Stimulated activated CD8-positive, alpha-beta memory T cell treated with anti-CD3 and anti-CD28 coated beads, Interleukin-7, amount 100 ng/mL, for 48 hours (primary cell): Measurements from ENCODE around the gene MYOZ1.
"Not testable (repeated sequence)": the region's sequence is repeated elsewhere in the genome, so short reads cannot be mapped to it uniquely, and the experiment has no call there.

Source experiments
- DNase-seq, 2 donors: peaks; one replicate each; pipeline ENCODE4 v3.0.0-alpha.2; 2020; ENCODE audit warnings: low read depth in 1 of 2; ENCODE audit errors: extremely low read depth in 1 of 2

Gene MYOZ1

DNA sequence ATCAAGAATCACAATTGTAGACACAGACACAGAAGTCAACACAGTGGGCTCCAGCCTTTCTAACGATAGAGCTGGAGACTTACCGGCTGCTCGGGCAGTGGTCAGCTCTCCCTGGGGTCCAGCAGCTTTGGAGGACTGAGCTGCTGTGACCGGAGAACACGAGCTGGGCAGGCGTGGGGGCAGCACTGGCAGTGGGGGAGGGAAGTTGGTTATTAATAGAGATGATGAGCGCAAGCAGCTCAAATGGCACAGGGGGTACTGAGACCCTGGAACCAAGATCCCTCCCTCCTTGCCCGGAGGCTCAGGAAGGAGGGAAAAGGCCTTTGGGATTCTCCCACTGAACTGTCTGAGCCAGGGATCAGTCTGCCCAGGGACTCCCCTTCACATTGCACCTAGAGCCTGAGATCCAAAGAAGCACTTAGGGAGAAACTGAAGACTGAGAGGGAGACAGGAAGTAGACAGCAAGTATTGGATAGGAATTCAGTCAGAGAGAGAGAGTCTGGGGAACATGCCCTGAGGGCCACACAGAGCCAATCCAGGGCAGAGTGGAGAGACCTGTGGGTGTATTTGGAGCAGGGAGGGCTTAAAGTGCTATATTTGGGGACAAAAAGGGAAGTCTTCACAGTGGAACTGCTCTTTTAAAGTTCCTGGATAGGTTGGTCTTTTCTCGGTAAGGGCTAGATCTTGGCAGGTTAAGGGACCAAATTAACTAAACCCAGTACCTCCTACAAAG is at the start of gene MYOZ1:
TSS of gene MYOZ1 (minus strand) at position 147 of the 733 bp plus-strand sequence. CDS start 1,457 bp downstream, outside the sequence.
- DNase-seq, result no peak

- DNase-seq, result not testable (repeated sequence)
These were observed 49.5 kb upstream of the MYOZ1 start for GRCh38 chr10:73690755-73691154.

DNA sequence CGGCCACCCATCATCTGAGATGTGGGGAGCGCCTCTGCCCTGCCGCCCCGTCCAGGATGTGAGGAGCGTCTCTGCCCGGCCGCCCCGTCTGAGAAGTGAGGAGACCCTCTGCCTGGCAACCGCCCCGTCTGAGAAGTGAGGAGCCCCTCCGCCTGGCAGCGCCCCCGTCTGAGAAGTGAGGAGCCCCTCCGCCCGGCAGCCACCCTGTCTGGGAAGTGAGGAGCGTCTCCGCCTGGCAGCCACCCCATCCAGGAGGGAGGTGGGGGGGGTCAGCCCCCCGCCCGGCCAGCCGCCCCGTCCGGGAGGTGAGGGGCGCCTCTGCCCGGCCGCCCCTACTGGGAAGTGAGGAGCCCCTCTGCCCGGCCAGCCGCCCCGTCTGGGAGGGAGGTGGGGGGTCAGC is 48.3 kb upstream of the MYOZ1 start:
- not testable (repeated sequence) for DNase-seq

- not testable (repeated sequence) for DNase-seq
These were observed 46.4 kb upstream of the MYOZ1 start for GRCh38 chr10:73687641-73688040.

- not testable (repeated sequence) for DNase-seq
These were observed 33.3 kb upstream of the MYOZ1 start for GRCh38 chr10:73674546-73674945.

- DNase-seq, result not testable (repeated sequence)
These were observed 27.1 kb upstream of the MYOZ1 start for GRCh38 chr10:73668378-73668777.

DNA sequence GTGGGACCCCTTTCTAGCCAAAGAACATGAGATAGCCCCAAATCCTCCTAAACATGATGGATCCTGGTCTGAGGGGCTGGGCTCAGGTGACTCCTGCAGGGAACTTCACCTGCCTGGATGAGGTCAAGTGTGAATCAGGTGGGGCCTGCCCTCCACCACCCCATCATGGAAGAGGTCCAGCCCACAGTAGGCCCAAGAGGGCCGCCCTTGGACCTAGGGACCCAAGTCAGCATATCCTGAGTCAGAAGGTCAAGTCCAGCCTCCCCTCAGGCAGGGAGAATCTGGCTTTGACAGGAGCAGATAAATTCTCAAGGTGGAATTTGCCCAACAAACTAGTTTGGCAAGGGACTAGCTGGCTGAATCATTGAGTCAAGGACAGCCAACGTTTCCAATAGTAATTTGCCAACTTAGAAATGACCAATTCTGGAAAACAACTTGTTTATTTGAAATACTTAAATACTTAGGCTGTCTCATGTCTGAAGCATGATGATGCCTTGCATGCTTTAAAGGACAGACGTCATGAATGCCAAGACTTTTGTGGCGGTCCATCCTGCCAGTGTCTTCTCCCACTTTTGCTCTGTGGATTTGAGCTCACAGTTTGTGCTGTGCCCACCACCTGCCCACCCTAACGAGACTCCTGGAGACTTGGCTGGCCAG is 25.0 kb upstream of the MYOZ1 start:
- not testable (repeated sequence) for DNase-seq

DNA sequence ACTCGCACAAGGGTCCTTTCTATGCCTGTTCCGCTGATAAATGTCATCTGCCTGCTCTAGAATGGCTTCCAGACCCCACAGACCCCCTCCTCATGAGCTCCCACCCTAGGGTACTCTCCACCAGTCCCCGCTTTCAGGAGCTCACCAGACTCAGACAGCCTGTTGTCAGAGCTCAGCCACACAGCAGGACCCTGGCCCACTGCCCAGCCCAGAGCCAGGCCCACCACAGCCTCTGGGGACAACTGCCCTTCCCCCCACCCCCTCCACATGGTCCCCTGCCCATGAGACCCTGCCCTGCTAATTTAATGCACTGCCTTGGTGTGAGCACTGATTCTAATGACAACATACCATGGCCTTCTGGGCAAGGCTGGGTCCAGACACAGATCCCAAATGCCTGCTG is 24.3 kb upstream of the MYOZ1 start:
- not testable (repeated sequence) for DNase-seq

DNA sequence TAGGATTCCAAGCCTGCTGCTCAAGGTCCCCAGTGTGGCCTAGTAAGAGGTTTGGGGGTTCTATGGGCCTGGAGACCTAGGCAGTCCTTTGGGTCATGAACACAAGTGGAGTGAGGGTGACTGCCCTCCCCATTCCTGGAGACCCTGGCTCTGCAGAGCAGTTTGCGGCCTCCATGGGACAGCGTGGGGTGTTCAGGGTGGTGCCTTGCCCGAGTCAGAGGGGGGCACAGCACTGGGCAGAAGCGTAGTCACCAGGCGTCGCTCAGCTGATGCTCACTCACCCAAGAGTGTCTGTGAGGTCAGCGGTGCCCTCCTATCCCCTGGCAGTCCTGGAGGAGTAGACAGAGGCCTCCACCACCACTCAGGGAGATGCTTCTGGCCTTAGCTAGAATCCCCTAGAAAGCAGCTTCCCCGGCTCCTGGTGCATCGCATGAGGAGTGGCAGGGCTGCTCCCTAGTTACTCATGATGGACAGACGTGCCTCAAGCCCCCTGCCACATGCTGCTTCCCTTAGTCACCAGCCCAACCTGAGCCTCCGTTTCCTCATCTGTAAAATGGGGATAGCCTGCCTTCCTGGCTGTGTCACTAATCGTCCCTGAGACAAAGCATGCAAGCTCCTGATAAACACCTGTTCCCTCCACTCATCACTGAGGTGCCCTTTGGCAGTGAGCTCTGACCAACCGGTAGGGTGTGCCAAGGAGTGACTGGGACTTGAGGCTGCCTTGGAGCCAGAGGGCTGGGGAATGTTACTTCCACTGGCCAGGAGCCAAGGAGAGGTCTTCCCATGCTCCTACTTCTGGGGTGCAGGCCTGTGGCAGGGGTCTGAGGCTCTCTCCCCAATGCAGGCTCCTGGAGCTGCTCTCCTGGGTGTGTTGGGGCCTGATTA is 23.1 kb upstream of the MYOZ1 start:
- DNase-seq, result not testable (repeated sequence)

- not testable (repeated sequence) for DNase-seq
These were observed 22.3 kb upstream of the MYOZ1 start for GRCh38 chr10:73663621-73664020.

- not testable (repeated sequence) for DNase-seq
These were observed 21.4 kb upstream of the MYOZ1 start for GRCh38 chr10:73662705-73663104.

- no peak for DNase-seq
These were observed 14.7 kb upstream of the MYOZ1 start, which contains the start of gene SYNPO2L for GRCh38 chr10:73655990-73656298. Gene SYNPO2L, minus strand, starts transcription at chr10:73656029. Its CDS starts 107 bp downstream, at chr10:73655922.

DNA sequence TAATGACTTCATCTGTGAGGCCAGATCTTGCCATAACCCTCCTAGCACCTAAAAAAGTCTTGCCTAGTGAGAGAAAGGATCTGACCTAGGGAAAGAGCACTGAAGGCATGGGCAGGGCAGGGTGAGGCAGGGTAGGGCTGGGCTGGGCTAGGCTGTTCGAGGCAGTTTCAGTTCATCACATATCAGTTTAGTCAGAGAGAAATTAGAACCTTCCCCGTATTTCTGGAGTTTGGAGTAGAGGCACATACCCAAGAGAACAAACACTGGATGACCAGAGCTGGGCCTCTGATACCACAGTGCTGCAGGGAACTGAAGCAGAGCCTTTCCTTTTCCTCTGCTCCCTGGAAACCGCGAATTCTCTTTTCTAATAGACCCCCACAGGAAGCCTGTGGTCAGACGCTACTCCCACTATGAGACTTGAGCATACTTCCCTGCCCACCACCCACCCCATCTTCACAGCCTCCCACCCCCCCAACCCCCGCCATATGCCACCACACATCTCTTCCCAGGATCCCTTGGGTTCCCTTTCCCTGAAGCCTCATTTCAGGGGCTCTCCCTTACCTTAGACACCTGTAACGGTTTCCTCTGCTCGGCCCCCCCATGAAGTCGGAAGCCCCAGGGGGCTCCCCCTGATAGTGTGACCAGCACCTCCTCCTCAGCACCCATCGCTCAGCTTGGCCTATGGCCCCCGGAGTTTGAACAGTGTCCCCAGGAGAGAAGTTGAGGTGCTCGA is 14.1 kb upstream of the MYOZ1 start:
- no peak for DNase-seq

DNA sequence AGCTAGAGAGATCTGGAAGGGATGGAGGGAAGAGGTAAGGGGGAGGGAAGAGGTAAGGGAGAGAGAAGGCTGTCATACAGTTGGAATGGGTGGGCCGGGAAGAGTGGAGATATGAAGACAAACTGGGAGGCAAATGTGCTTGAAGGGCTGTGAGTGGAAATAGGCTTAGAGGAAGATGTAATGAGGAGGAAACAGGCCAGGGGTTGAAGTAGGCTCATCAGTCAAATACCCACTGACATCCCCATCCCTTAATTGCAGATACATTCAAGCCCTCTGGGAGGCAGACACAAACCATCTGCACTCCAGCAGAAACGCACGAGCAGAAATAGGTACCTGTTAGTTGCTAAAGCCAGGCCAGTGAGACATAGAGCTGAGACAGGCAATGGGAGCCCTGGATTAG is 12.4 kb upstream of the MYOZ1 start:
- DNase-seq, result no peak

DNA sequence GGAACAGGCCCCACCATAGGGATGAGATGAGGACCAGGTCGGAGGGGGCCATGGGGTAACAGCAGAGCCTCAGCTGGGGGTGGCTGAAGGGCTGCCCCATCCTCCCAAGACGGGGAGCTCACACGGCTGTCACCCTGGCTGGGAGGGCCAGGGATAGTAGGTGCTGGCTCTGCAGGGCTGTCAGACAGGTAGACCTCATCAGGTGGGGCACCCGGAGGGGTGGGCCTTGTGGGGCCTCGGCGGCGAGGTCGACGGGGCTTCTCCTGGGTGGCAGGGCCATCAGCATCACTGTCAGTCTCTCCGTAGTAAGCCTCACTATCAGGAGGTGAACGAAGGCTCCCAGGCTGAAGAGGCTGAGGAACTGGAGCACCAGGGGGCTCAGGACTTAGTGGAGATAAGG is 11.9 kb upstream of the MYOZ1 start:
- DNase-seq, result no peak

DNA sequence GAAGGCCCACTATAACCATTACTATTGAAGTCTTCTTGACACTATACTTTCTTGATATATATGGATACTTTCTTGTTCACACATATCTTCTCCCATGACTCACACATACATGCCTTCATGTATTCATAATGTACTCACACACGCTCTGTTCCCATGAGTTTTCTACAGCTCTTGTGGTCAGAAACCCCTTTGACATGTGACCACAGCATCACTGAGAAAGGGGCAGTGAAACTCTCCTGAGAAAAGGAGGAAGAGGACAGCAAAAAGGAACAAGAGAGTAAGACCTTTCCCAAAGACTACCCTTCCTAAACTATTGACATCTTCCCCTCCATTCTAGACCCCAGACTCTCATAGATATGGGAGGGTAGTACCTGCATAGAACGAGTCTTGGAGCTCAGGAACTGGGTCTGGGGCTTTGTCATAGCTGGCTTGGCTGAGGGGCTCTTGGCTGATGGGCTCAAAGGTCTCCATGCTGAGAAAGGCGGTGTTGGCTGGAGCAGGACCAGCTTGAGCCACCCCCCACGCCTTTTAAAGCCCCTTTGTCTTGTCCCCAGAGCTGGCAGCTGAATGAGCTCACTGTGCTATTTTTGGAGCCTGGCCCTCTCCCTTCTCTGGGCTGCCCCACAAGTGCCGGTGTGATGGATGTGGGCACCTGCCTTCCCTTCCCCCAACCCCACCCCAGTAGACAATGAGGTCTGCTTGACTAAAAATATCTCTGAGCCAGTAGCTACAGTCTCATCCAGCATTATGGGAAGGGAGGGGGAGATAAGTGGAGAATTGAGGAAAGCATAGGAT is 9.5 kb upstream of the MYOZ1 start:
- no peak for DNase-seq

GRCh38 chr10:73649876-73650536 is 8.7 kb upstream of the MYOZ1 start:
- DNase-seq, result no peak

DNA sequence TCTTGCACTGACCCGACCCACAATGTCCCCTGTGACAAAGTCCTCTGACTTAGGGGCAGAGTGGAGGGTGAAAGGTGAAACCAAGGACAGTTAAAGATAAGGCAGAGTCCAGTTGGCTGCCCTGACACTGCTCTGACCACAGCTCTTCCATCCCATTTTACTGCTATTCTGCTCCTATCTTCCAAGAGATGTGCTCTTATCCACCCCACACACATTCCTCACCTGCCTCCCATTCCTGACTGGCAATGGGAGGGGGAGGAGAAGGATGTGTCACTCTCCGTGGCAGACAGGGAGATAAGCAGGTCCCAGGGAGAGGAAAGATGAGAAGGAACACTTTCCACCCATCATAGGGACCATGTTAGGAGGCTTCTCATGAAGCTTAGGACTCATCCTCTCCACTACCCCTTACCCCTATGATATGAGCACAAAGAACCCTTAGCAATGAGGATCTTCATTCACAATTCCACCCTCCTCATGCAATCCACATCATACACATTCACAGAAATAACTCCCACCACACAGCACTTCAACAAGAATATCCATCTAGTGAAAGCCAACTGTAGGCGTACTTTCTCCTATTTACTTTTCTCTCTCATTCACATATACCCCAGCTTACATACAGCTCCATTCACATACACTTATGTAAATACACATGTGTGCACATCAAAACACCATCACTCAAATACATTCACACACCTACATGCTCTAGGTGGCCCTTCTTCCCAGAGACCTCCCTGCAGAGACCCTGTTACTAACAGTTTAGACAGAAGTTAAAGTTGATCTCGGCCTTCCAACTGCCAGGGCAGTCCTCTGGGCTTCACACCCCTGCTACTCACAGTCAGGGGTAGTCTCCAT is 7.9 kb upstream of the MYOZ1 start:
- DNase-seq, result no peak
